HCT116 (cell line): ENCODE measurements around the gene CSRP1. TPM values are rescaled to one million over a fixed set of nuclear protein-coding genes. Genes with fewer than 3 reads are reported as not detected.
A peak's percentile ranks its signal among the peaks of the same experiment; 100 is the strongest.

ENCODE experiments used
- ATAC-seq: fragments of 200-7000 bp; cut with Tn5 transposase; 2 replicates; pipeline ENCODE4 v1.9.1; 2020; ENCODE audit warnings: mild to moderate bottlenecking, moderate library complexity
- BruUV-seq: library from RNA; stranded (reverse); fragments of 400-500 nt; replicated peaks from 2 replicates; lab custom pipeline; 2021; lab: Mats Ljungman, UMichigan
- CTCF ChIA-PET: fragments of 300-600 bp; sonication (Branson Sonifier 250); formaldehyde crosslinking; loops from one replicate; lab custom pipeline; 2021; ENCODE audit warnings: antibody characterized with exemption; lab: Charles Lee
- POLR2A ChIA-PET: fragments of 300-600, 350-600 bp; sonication (Branson Sonifier 250); formaldehyde crosslinking; loops from one replicate; lab custom pipeline; 2021; ENCODE audit warnings: antibody characterized with exemption; lab: Charles Lee
- RAD21 ChIA-PET, 2 experiments: fragments of 300-600 bp; sonication (Branson Sonifier 250); formaldehyde crosslinking; loops; one replicate each; lab custom pipeline; 2023; ENCODE audit warnings: low total read pairs in 2 of 2; ENCODE audit not compliant: uncharacterized antibody in 2 of 2, unreplicated experiment in 2 of 2, low non-redundant PET in 1 of 2; lab: Charles Lee
- DNase-seq: peaks from one replicate; pipeline ENCODE4 v3.0.0-alpha.2; 2010; ENCODE audit warnings: low read depth, low spot score
- H2AFZ ChIP-seq: fragments of 200-600 bp; shearing (Covaris generic), sonication (generic); 2 replicates; pipeline ENCODE4 v1.6.1; 2017; ENCODE audit warnings: low read depth, mixed run types, mixed read lengths, antibody characterized with exemption, low read length; ENCODE audit not compliant: poor library complexity, severe bottlenecking
- H3K27ac ChIP-seq: 2 replicates; pipeline ENCODE4 v1.5.1; 2012; ENCODE audit warnings: low read depth, low read length
- H3K27me3 ChIP-seq: fragments of 200-600 bp; sonication (generic); 2 replicates; pipeline ENCODE4 v1.6.1; 2016; ENCODE audit warnings: mixed run types, low read length, mixed read lengths; ENCODE audit not compliant: insufficient read depth
- H3K36me3 ChIP-seq, 2 experiments: fragments of 200-500 bp in 1 of 2; fragments of 200-600 bp in 1 of 2; sonication (Bioruptor generic) in 1 of 2; sonication (generic) in 1 of 2; 2 replicates each; pipeline versions ENCODE4 v1.5.1 to v1.6.1; 2014 to 2016; ENCODE audit warnings: low read length in 2 of 2, inconsistent platforms in 1 of 2, mixed read lengths in 1 of 2, mixed run types in 1 of 2; ENCODE audit not compliant: insufficient read depth in 2 of 2, control insufficient read depth in 1 of 2
- H3K4me1 ChIP-seq, 2 experiments: fragments of 200-600 bp in 1 of 2; sonication (generic) in 1 of 2; 2 replicates each; pipeline versions ENCODE4 v1.5.1 to v1.6.1; 2012 to 2017; ENCODE audit warnings: low read length in 2 of 2, inconsistent platforms in 1 of 2, mild to moderate bottlenecking in 1 of 2, mixed read lengths in 1 of 2, mixed run types in 1 of 2, moderate library complexity in 1 of 2; ENCODE audit not compliant: insufficient read depth in 2 of 2, control insufficient read depth in 1 of 2
- H3K4me2 ChIP-seq: fragments of 200-600 bp; sonication (generic); 2 replicates; pipeline ENCODE4 v1.6.1; 2017; ENCODE audit warnings: mixed run types, low read length, mixed read lengths
- H3K4me3 ChIP-seq, 2 experiments: fragments of 200-600 bp in 1 of 2; sonication (generic) in 1 of 2; replicated peaks in 1 of 2; 2 replicates each; pipeline ENCODE4 v1.5.1; 2011 to 2016; ENCODE audit warnings: low read length in 2 of 2, control low read depth in 1 of 2, low read depth in 1 of 2, mild to moderate bottlenecking in 1 of 2, mixed read lengths in 1 of 2, mixed run types in 1 of 2
- H3K79me2 ChIP-seq: fragments of 200-600 bp; sonication (generic); 2 replicates; pipeline ENCODE4 v1.6.1; 2017; ENCODE audit warnings: mild to moderate bottlenecking, mixed run types, low read length, moderate library complexity, mixed read lengths; ENCODE audit not compliant: insufficient read depth
- H3K9ac ChIP-seq: fragments of 200-600 bp; sonication (generic); 2 replicates; pipeline ENCODE4 v1.6.1; 2016; ENCODE audit warnings: low read length, mixed read lengths
- H3K9me2 ChIP-seq: fragments of 200-600 bp; sonication (generic), shearing (Covaris generic); 2 replicates; pipeline ENCODE4 v1.6.1; 2017; ENCODE audit warnings: mixed run types, mild to moderate bottlenecking, moderate library complexity; ENCODE audit not compliant: insufficient read depth
- H3K9me3 ChIP-seq, 2 experiments: fragments of 200-500 bp in 1 of 2; fragments of 200-600 bp in 1 of 2; sonication (Bioruptor generic) in 1 of 2; sonication (generic) in 1 of 2; 2 replicates each; pipeline ENCODE4 v1.6.1; 2014 to 2017; ENCODE audit warnings: low read length in 2 of 2, mixed read lengths in 2 of 2, inconsistent platforms in 1 of 2, low read depth in 1 of 2, mild to moderate bottlenecking in 1 of 2, mixed run types in 1 of 2, moderate library complexity in 1 of 2; ENCODE audit not compliant: control insufficient read depth in 1 of 2, insufficient read depth in 1 of 2
- H4K20me1 ChIP-seq: fragments of 200-600 bp; sonication (generic), shearing (Covaris generic); 2 replicates; pipeline ENCODE4 v1.6.1; 2017; ENCODE audit warnings: mixed run types, mild to moderate bottlenecking, moderate library complexity; ENCODE audit not compliant: insufficient read depth
- CBX3 ChIP-seq: IDR thresholded peaks from 2 replicates; pipeline ENCODE4 v1.6.1; 2012; ENCODE audit warnings: low read depth
- CEBPB ChIP-seq: IDR thresholded peaks from 2 replicates; pipeline ENCODE4 v1.6.1; 2012; ENCODE audit warnings: low read depth
- EZH2 ChIP-seq: fragments of 200-600 bp; sonication (generic); IDR thresholded peaks from 2 replicates; pipeline ENCODE4 v1.6.1; 2017; ENCODE audit warnings: antibody characterized with exemption, mixed run types
- EZH2phosphoT487 ChIP-seq: fragments of 200-600 bp; IDR thresholded peaks from 2 replicates; pipeline ENCODE4 v1.6.1; 2018; ENCODE audit warnings: antibody characterized with exemption, borderline replicate concordance
- FOSL1 ChIP-seq: IDR thresholded peaks from 2 replicates; pipeline ENCODE4 v1.6.1; 2012; ENCODE audit warnings: low read depth
- JUND ChIP-seq: IDR thresholded peaks from 2 replicates; pipeline ENCODE4 v1.6.1; 2012
- POLR2A ChIP-seq: IDR thresholded peaks from 2 replicates; pipeline ENCODE4 v1.7.0; 2011; ENCODE audit warnings: borderline replicate concordance; ENCODE audit not compliant: insufficient read depth, insufficient read length; ENCODE audit errors: extremely low read depth
- POLR2AphosphoS5 ChIP-seq: IDR thresholded peaks from 2 replicates; pipeline ENCODE4 v1.6.1; 2011; ENCODE audit warnings: mild to moderate bottlenecking, low read depth, low read length, moderate library complexity
- RAD21 ChIP-seq: IDR thresholded peaks from 2 replicates; pipeline ENCODE4 v1.6.1; 2012; ENCODE audit warnings: low read depth, mild to moderate bottlenecking
- SP1 ChIP-seq: IDR thresholded peaks from 2 replicates; pipeline ENCODE4 v1.6.1; 2012; ENCODE audit warnings: low read depth
- SRF ChIP-seq: IDR thresholded peaks from 2 replicates; pipeline ENCODE4 v1.6.1; 2012; ENCODE audit warnings: low read depth
- TCF7L2 ChIP-seq: IDR thresholded peaks from 2 replicates; pipeline ENCODE4 v1.7.0; 2011; ENCODE audit warnings: borderline replicate concordance, inconsistent platforms; ENCODE audit not compliant: insufficient read depth, insufficient read length; ENCODE audit errors: extremely low read depth
- YY1 ChIP-seq: IDR thresholded peaks from 2 replicates; pipeline ENCODE4 v1.6.1; 2011; ENCODE audit warnings: low read length, low read depth, moderate library complexity, mild to moderate bottlenecking; ENCODE audit not compliant: insufficient replicate concordance; ENCODE audit errors: extremely low read depth
- ZFX ChIP-seq: fragments of 450-650 bp; IDR thresholded peaks from 2 replicates; pipeline ENCODE4 v1.6.1; 2017
- ZNF274 ChIP-seq: fragments of 200-500 bp; sonication (Bioruptor generic); IDR thresholded peaks from 2 replicates; pipeline ENCODE4 v1.6.1; 2014; ENCODE audit warnings: mild to moderate bottlenecking, low read depth, low read length, inconsistent platforms
- intact Hi-C: fragments of 100-400 bp; cut with micrococcal nuclease; formaldehyde crosslinking; loops from 2 replicates; pipeline ENCODE4 v1.10.0; 2022
- total RNA-seq: library from RNA; stranded (reverse); gene quantifications from one replicate; pipeline ENCODE4 v1.2.1, GENCODE V29; 2021; ENCODE audit not compliant: unreplicated experiment
- TF ChIP-seq, protein P1 (sequence below), 3 experiments: fragments of 200-600 bp in 1 of 3; sonication (generic) in 1 of 3; IDR thresholded peaks in 2 of 3; conservative IDR thresholded peaks in 1 of 3; 2 replicates each; pipeline ENCODE4 v1.5.1; 2012 to 2017; ENCODE audit warnings: low read depth in 2 of 3, low read length in 2 of 3, antibody characterized with exemption in 1 of 3, borderline replicate concordance in 1 of 3, control low read depth in 1 of 3, mild to moderate bottlenecking in 1 of 3, mixed read lengths in 1 of 3, mixed run types in 1 of 3, moderate library complexity in 1 of 3; ENCODE audit not compliant: insufficient read depth in 1 of 3
- TF ChIP-seq, protein P2 (sequence below): IDR thresholded peaks from 2 replicates; pipeline ENCODE4 v1.6.1; 2011; ENCODE audit warnings: mild to moderate bottlenecking, low read length, moderate library complexity; ENCODE audit not compliant: insufficient replicate concordance; ENCODE audit errors: extremely low read depth
- TF ChIP-seq, protein P3 (sequence below): IDR thresholded peaks from 2 replicates; pipeline ENCODE4 v1.6.1; 2012
- TF ChIP-seq, protein P4 (sequence below): IDR thresholded peaks from 2 replicates; pipeline ENCODE4 v1.6.1; 2012; ENCODE audit warnings: low read depth

The CSRP1 gene
- total RNA-seq, 1 experiment from 2014 or later = 51.7 TPM

DNA sequence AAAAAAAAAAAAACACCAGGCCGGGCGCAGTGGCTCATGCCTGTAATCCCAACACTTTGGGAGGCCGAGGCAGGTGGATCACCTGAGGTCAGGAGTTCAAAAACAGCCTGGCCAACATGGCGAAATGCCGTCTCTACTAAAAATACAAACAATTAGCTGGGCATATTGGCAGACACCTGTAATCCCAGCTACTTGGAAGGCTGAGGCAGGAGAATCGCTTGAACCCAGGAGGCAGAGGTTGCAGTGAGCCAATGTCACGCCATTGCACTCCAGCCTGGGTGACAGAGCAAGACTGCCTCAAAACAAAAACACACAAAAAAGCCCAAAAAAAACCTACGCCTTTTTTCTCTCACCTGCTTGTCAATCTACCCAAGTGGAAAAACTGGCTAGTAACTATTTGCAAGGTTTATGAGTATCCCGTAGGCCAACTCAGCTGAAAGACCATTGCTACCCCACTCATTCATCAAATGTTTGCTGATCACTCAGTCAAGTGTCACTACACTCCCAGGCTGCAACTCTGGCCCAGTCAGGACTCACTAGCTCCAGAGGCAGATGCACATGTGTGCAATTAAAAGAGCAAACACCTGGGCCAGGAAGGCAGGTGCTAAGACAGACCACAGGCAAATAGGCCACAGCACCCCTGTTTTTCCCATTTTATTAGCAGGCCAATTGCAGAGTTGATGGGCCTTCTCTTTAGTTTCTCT, 2.0 kb downstream of the CSRP1 start:
- no peak overlapping the region for H3K27ac ChIP-seq
- no peaks in the 10 kb centered on the region for H3K9me2 ChIP-seq
- H3K4me3 ChIP-seq = no peak overlapping the region
- no peak for DNase-seq
- ChIA-PET RAD21 (no interaction called here), CTCF (no interaction called here), POLR2A (interaction anchor here (1.1 to 2.6 kb wide), 2 partner anchors 14 to 24 kb away, joined by 3 to 8 read pairs; no protein-coding TSS in a partner anchor)
- intact Hi-C loops = no loop called here
- no peaks in the 10 kb centered on the region for H4K20me1 ChIP-seq
- peaks cover 11 to 25% of the 10 kb centered on the region in 2 experiments for H3K4me1 ChIP-seq
- no peak overlapping the region for H3K9ac ChIP-seq
- H3K27me3 ChIP-seq = no peaks in the 10 kb centered on the region
- no TSS peak for BruUV-seq
- TF ChIP-seq CEBPB (no peak), POLR2A (no peak), CBX3 (no peak), JUND (no peak), RAD21 (no peak), POLR2AphosphoS5 (no peak), EZH2 (no peak), YY1 (no peak), FOSL1 (no peak), TCF7L2 (no peak), ZFX (no peak), SRF (no peak), SP1 (no peak), EZH2phosphoT487 (no peak), ZNF274 (no peak)
- TF ChIP-seq, protein P1, sequence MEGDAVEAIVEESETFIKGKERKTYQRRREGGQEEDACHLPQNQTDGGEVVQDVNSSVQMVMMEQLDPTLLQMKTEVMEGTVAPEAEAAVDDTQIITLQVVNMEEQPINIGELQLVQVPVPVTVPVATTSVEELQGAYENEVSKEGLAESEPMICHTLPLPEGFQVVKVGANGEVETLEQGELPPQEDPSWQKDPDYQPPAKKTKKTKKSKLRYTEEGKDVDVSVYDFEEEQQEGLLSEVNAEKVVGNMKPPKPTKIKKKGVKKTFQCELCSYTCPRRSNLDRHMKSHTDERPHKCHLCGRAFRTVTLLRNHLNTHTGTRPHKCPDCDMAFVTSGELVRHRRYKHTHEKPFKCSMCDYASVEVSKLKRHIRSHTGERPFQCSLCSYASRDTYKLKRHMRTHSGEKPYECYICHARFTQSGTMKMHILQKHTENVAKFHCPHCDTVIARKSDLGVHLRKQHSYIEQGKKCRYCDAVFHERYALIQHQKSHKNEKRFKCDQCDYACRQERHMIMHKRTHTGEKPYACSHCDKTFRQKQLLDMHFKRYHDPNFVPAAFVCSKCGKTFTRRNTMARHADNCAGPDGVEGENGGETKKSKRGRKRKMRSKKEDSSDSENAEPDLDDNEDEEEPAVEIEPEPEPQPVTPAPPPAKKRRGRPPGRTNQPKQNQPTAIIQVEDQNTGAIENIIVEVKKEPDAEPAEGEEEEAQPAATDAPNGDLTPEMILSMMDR (IDR thresholded peaks at IDR 0.05 in 2 of 3, conservative IDR thresholded peaks at IDR 0.05 in 1 of 3; ENCODE audit: borderline replicate concordance in 1 of 3, insufficient read depth in 1 of 3, low read depth in 2 of 3, low read length in 2 of 3) = no peak
- TF ChIP-seq, protein P2, sequence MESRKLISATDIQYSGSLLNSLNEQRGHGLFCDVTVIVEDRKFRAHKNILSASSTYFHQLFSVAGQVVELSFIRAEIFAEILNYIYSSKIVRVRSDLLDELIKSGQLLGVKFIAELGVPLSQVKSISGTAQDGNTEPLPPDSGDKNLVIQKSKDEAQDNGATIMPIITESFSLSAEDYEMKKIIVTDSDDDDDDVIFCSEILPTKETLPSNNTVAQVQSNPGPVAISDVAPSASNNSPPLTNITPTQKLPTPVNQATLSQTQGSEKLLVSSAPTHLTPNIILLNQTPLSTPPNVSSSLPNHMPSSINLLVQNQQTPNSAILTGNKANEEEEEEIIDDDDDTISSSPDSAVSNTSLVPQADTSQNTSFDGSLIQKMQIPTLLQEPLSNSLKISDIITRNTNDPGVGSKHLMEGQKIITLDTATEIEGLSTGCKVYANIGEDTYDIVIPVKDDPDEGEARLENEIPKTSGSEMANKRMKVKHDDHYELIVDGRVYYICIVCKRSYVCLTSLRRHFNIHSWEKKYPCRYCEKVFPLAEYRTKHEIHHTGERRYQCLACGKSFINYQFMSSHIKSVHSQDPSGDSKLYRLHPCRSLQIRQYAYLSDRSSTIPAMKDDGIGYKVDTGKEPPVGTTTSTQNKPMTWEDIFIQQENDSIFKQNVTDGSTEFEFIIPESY = no peak
- TF ChIP-seq, protein P3, sequence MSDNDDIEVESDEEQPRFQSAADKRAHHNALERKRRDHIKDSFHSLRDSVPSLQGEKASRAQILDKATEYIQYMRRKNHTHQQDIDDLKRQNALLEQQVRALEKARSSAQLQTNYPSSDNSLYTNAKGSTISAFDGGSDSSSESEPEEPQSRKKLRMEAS = no peak
- TF ChIP-seq, protein P4, sequence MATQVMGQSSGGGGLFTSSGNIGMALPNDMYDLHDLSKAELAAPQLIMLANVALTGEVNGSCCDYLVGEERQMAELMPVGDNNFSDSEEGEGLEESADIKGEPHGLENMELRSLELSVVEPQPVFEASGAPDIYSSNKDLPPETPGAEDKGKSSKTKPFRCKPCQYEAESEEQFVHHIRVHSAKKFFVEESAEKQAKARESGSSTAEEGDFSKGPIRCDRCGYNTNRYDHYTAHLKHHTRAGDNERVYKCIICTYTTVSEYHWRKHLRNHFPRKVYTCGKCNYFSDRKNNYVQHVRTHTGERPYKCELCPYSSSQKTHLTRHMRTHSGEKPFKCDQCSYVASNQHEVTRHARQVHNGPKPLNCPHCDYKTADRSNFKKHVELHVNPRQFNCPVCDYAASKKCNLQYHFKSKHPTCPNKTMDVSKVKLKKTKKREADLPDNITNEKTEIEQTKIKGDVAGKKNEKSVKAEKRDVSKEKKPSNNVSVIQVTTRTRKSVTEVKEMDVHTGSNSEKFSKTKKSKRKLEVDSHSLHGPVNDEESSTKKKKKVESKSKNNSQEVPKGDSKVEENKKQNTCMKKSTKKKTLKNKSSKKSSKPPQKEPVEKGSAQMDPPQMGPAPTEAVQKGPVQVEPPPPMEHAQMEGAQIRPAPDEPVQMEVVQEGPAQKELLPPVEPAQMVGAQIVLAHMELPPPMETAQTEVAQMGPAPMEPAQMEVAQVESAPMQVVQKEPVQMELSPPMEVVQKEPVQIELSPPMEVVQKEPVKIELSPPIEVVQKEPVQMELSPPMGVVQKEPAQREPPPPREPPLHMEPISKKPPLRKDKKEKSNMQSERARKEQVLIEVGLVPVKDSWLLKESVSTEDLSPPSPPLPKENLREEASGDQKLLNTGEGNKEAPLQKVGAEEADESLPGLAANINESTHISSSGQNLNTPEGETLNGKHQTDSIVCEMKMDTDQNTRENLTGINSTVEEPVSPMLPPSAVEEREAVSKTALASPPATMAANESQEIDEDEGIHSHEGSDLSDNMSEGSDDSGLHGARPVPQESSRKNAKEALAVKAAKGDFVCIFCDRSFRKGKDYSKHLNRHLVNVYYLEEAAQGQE = no peak
- no peaks in the 10 kb centered on the region for H3K9me3 ChIP-seq
- H3K79me2 ChIP-seq = peaks cover 3% of the 10 kb centered on the region; the same call in 1 of the 2 replicates
- no peak for ATAC-seq
- peak overlapping the region; percentile 80; the same call in 1 of the 2 replicates for H3K4me2 ChIP-seq
- H3K36me3 ChIP-seq = no peaks in the 10 kb centered on the region
- H2AFZ ChIP-seq = no peak overlapping the region
